ENCODE data around the gene GNAZ.

DNA sequence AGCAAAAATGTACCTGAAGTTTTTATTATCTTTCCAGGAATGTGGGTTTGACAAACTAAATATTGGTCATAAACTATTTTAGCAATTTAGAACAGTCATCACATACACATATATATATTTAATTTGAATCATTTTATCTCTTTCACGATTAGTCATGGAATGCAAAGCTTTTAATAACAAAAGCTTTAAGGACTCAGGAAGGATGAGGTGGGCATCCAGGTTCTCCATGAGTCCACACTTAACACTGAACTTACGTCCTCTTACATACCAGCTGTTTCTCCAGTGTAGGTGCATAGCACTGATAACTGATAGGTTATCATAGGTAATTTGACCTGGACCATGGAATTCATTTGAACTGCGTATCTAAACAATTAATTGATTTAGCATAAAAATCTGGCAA, 28.1 kb upstream of the GNAZ start:
- TF ChIP-seq POLR2A (IDR thresholded peaks at IDR 0.05) (no peak), CTCF (IDR thresholded peaks at IDR 0.05) (no peak)

Measured in esophagus squamous epithelium (tissue), 4 donors.